ENCODE results near the gene KDM5D.

KDM5D gene

DNA sequence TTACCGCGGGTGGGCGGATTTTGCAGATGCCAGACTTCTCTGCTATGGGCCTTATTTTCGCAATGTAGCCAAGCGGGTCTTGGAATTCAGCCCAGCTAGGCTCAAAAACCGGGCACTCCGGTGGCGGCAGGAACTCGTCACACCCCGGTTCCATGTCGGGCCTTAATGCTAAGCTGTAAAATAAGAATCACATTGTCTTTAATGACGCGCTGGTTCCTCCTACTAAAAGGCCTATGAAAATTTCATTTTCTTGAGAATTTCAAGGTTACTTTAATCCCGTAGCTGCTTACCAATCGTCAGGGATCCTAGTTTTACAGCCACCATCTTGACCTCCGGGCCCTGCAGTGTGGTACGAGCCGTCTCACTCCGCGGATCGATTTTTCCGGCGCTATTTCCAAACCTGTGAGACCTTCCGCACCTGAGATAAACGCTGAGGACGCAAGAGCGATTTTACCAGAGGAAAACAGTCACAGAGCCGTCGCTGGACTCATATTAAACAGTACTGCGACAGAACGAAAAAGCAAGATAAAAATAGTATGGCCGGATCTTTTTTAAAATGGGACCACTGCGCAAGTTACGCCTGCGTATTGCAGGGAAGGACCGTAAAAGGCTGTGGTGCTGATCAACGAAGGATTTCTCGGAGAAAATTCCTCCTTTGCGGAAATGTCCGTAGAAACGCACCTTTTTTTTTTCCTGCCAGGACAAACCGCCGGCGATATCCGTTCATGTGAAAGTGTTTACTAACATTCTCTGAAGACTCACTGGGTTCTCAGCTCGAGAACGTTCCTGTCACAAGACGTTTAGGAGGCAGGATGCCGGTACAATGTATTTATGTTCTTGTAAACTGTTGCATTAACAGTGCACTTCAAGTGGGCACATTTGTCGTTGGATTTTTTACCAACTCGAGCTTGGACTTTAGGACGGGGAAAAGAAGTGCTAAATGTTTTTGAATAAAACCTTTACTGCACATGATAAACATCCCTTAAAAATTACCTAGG, at the start of gene KDM5D:
Gene KDM5D, minus strand, starts transcription at position 346 of the 998 bp plus-strand sequence. Its CDS starts 192 bp downstream, at position 154.
- no peak for DNase-seq

DNA sequence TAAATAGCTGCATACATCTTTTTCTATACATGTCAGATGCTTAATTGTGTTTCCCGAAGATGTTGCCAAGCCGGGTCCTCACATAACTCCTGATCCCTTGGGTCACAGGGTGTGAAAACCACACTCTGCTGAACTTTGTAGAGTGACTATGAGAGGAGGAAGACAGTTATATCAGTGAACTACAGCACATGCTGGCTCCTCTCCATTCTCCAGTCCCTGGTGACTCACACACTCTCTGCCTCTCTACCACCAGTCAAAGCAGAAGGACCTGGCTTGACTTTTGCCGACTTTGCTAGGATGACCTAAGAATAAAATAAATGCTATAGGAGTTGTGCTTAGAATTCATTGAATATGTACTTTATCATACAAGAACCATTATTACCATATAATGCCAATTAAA, 23.8 kb upstream of the KDM5D start:
- DNase-seq, result no peak

DNA sequence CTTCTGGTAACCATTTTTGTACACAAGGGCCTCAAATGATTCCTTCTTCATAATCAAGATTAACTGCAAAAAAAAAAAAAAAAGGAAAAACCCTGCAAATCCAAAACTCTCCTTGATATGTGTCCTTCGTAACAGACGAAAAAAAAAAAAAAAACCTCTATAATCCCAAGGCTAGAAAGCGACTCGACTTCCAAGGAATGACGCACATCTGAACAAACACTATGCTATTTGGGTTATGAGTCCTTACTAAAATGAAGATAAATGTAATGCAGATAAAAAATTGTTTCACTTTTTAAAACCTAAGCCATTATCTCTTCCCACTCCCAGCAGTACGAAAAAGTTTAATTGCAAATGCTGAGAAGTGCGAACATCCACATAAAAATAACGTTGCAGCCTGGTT, 1.2 kb downstream of the KDM5D start:
- no peak for DNase-seq

GRCh38 chrY:19742153-19742552, 2.4 kb downstream of the KDM5D start:
- no peak for DNase-seq

DNA sequence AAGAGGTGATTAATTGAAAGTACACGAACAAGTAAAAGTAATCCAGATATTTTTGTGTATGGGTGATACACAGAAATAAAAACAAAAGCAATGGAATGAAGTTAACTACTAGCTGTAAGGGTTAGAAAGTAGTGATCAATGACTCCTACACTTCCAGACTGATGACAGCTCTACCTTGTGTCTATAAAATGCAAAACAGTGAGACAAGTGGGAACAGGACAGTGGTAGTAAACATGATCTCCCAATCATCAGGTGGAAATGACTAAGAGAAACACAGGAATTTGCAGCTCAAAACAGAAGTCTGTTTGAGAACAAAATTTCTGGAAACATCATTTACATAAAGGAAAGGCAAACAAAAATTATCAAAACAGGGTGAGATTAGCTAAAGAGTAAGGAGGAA, 10.1 kb downstream of the KDM5D start:
- no peak for DNase-seq

- no peak for DNase-seq
Observed at GRCh38 chrY:19717950-19718349, 26.6 kb downstream of the KDM5D start.

DNA sequence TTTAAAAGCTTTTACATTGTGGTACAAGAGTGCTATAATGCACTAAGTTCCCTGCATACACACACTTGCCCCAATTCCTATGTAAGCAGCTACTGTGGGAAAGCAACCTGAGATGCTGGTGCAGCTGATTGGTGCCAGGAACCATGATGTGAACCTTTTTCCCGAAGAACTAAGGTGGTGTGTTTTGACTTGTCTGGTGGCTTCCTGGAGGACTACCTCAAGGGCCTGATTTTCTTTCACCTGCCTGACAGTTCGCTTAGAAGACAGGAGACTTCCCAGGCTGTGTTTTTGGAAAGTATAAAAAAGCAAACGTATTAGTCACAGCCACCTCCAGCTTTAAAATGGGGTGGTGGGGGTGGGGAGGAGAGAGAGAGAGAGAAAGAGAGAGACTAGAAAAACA, 27.4 kb downstream of the KDM5D start:
- no peak for DNase-seq

GRCh38 chrY:19715226-19715625, 29.3 kb downstream of the KDM5D start:
- DNase-seq, result no peak

DNA sequence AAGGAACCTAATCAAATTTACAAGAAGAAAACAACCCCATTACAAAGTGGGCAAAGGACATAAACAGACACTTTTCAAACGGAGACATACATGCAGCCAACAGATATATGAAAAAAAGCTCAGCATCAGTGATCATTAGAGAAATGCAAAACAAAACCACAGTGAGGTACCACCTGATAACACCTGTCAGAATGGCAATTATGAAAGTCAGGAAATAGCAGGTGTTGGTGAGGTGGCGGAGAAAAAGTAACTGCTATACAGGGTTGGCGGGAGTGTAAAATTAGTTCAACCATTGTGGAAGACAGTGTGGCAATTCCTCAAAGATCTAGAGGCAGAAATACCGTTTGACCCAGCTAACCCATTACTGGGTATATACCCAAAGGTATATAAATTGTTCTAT, 31.1 kb downstream of the KDM5D start:
- no peak for DNase-seq

DNA sequence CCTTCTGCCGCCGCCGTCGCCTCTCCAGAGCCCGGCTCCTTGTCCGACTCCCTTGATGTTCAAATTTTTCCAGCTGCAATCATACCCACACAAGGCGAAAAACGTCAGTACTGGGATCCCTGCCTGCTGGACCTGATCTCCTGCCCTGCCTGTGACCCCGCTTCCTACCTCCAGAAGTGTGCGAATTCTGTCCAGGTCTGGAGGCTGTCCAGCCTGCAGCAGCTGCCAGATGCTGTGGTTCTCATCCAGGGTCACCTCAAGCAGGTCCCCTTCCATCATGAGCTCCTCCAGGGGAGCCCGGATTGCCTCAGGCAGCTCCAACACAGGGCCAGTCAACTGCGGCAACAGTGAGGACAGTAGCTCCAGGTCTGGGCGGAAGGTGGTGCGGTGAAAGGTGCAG, 38.3 kb downstream of the KDM5D start:
- DNase-seq, result no peak

GRCh38 chrY:19698495-19698894, 46.0 kb downstream of the KDM5D start:
- DNase-seq, result no peak

- DNase-seq, result no peak
Observed at GRCh38 chrY:19680821-19681220, 63.7 kb downstream of the KDM5D start.

All from DMS153 (cell line).